K562 (cell line): ENCODE data around the gene SHROOM3.

Source experiments
- CTCF ChIP-seq, 3 experiments: IDR thresholded peaks in 2 of 3; conservative IDR thresholded peaks in 1 of 3; 2 replicates each; pipeline ENCODE4 v1.5.1; 2011 to 2012; ENCODE audit warnings: low read length in 3 of 3, mild to moderate bottlenecking in 3 of 3, control low read depth in 2 of 3, improper control_type of control experiment in 1 of 3, inconsistent platforms in 1 of 3, low read depth in 1 of 3, mixed read lengths in 1 of 3, moderate library complexity in 1 of 3; ENCODE audit not compliant: insufficient read depth in 2 of 3
- DACH1 ChIP-seq: fragments of 450-650 bp; IDR thresholded peaks from 2 replicates; pipeline ENCODE4 v1.6.1; 2018; ENCODE audit not compliant: partially characterized antibody
- EZH2 ChIP-seq: IDR thresholded peaks from 2 replicates; pipeline ENCODE4 v1.6.1; 2012; ENCODE audit warnings: low read depth, mild to moderate bottlenecking, inconsistent platforms, low read length, borderline replicate concordance
- GATA2 ChIP-seq: sonication (generic); formaldehyde crosslinking; IDR thresholded peaks from 2 replicates; pipeline ENCODE4 v1.4.0; 2020; ENCODE audit warnings: mild to moderate bottlenecking, missing genetic modification reagents
- HOMEZ ChIP-seq: fragments of 250-450 bp; sonication (Bioruptor Pico); IDR thresholded peaks from 2 replicates; pipeline ENCODE4 v1.4.0; 2020; ENCODE audit warnings: mild to moderate bottlenecking, moderate library complexity
- KDM1A ChIP-seq, 2 experiments: fragments of 450-650 bp; IDR thresholded peaks; 2 replicates each; pipeline ENCODE4 v1.6.1; 2016; ENCODE audit warnings: mild to moderate bottlenecking in 2 of 2
- MTA2 ChIP-seq: fragments of 450-650 bp; IDR thresholded peaks from 2 replicates; pipeline ENCODE4 v1.6.1; 2016; ENCODE audit warnings: low read depth
- PREB ChIP-seq: sonication (generic); formaldehyde crosslinking; IDR thresholded peaks from 2 replicates; pipeline ENCODE4 v1.8.1; 2023; ENCODE audit warnings: mild to moderate bottlenecking, missing genetic modification reagents
- RAD51 ChIP-seq: fragments of 450-650 bp; IDR thresholded peaks from 2 replicates; pipeline ENCODE4 v1.7.1; 2016; ENCODE audit warnings: low read depth, mild to moderate bottlenecking, borderline replicate concordance
- RREB1 ChIP-seq: fragments of 250-450 bp; sonication (Bioruptor Pico); IDR thresholded peaks from 2 replicates; pipeline ENCODE4 v1.4.0; 2020
- TF ChIP-seq, protein P1 (sequence below), 3 experiments: fragments of 200-800 bp in 1 of 3; fragments of 250-450 bp in 1 of 3; fragments of 450-650 bp in 1 of 3; sonication (Bioruptor Pico) in 1 of 3; sonication (Bioruptor generic) in 1 of 3; formaldehyde crosslinking in 1 of 3; IDR thresholded peaks; 2 replicates each; pipeline versions ENCODE4 v1.6.1 to v1.8.0; 2016 to 2022; ENCODE audit warnings: mild to moderate bottlenecking in 2 of 3, missing genetic modification characterization in 2 of 3, missing compliant biosample characterization in 1 of 3, moderate library complexity in 1 of 3

DNA sequence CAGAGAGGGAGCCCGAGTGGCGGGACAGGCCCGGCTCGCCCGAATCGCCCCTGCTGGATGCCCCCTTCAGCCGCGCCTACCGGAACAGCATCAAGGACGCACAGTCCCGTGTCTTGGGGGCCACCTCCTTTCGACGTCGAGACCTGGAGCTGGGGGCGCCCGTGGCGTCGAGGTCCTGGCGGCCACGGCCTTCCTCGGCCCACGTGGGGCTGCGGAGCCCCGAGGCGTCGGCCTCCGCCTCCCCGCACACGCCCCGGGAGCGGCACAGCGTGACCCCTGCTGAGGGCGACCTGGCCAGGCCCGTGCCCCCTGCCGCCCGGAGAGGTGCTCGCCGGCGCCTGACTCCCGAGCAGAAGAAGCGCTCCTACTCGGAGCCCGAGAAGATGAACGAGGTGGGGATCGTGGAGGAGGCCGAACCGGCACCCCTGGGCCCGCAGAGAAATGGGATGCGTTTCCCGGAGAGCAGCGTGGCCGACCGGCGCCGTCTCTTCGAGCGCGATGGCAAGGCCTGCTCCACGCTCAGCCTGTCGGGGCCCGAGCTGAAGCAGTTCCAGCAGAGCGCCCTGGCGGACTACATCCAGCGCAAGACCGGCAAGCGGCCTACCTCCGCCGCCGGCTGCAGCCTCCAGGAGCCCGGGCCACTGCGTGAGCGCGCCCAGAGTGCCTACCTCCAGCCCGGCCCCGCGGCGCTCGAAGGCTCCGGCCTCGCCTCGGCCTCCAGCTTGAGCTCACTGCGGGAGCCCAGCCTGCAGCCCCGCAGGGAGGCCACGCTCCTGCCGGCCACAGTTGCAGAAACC is 306.0 kb downstream of the SHROOM3 start:
- TF ChIP-seq EZH2 (no peak), PREB (CRISPR knock-in tag) (no peak), HOMEZ (CRISPR knock-in tag) (no peak), MTA2 (no peak), RAD51 (no peak), CTCF (IDR thresholded peaks at IDR 0.05 in 2 of 3, conservative IDR thresholded peaks at IDR 0.05 in 1 of 3; ENCODE audit: insufficient read depth in 2 of 3, low read depth in 1 of 3, low read length in 3 of 3) (no peak), KDM1A (IDR thresholded peaks at IDR 0.05) (no peak), RREB1 (CRISPR knock-in tag) (no peak), DACH1 (no peak), GATA2 (CRISPR knock-in tag) (no peak)
- TF ChIP-seq, protein P1, sequence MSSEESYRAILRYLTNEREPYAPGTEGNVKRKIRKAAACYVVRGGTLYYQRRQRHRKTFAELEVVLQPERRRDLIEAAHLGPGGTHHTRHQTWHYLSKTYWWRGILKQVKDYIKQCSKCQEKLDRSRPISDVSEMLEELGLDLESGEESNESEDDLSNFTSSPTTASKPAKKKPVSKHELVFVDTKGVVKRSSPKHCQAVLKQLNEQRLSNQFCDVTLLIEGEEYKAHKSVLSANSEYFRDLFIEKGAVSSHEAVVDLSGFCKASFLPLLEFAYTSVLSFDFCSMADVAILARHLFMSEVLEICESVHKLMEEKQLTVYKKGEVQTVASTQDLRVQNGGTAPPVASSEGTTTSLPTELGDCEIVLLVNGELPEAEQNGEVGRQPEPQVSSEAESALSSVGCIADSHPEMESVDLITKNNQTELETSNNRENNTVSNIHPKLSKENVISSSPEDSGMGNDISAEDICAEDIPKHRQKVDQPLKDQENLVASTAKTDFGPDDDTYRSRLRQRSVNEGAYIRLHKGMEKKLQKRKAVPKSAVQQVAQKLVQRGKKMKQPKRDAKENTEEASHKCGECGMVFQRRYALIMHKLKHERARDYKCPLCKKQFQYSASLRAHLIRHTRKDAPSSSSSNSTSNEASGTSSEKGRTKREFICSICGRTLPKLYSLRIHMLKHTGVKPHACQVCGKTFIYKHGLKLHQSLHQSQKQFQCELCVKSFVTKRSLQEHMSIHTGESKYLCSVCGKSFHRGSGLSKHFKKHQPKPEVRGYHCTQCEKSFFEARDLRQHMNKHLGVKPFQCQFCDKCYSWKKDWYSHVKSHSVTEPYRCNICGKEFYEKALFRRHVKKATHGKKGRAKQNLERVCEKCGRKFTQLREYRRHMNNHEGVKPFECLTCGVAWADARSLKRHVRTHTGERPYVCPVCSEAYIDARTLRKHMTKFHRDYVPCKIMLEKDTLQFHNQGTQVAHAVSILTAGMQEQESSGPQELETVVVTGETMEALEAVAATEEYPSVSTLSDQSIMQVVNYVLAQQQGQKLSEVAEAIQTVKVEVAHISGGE (CRISPR knock-in tag; IDR thresholded peaks at IDR 0.05) = no peak
